GM12878 (cell line): ENCODE measurements around the gene MEAF6. TPM values are rescaled to one million over a fixed set of nuclear protein-coding genes. Genes with fewer than 3 reads are reported as not detected.

Source experiments
- ASH2L ChIP-seq: fragments of 300-600, 200-600 bp; sonication (generic); IDR thresholded peaks from 2 replicates; pipeline ENCODE4 v1.6.1; 2017; ENCODE audit warnings: low read depth, mild to moderate bottlenecking, borderline replicate concordance
- BACH1 ChIP-seq: fragments of 450-650 bp; IDR thresholded peaks from 2 replicates; pipeline ENCODE4 v1.6.1; 2017; ENCODE audit warnings: mild to moderate bottlenecking, borderline replicate concordance
- E4F1 ChIP-seq: fragments of 450-650 bp; IDR thresholded peaks from 2 replicates; pipeline ENCODE4 v1.6.1; 2018; ENCODE audit warnings: borderline replicate concordance, mild to moderate bottlenecking; ENCODE audit not compliant: partially characterized antibody
- ETV6 ChIP-seq, 2 experiments: fragments of 450-650 bp in 1 of 2; IDR thresholded peaks in 1 of 2; conservative IDR thresholded peaks in 1 of 2; 2 replicates each; pipeline ENCODE4 v1.6.1; 2014; ENCODE audit warnings: antibody characterized with exemption in 1 of 2, borderline replicate concordance in 1 of 2, low read depth in 1 of 2, mild to moderate bottlenecking in 1 of 2, moderate library complexity in 1 of 2
- EZH2 ChIP-seq: IDR thresholded peaks from 2 replicates; pipeline ENCODE4 v1.6.1; 2012; ENCODE audit warnings: low read depth, mild to moderate bottlenecking, control low read depth, inconsistent platforms, low read length, borderline replicate concordance; ENCODE audit not compliant: control insufficient read depth
- HCFC1 ChIP-seq: fragments of 150-350 bp; IDR thresholded peaks from 2 replicates; pipeline ENCODE4 v1.6.1; 2014; ENCODE audit warnings: low read length
- HDAC2 ChIP-seq: fragments of 200-600 bp; sonication (generic); IDR thresholded peaks from 2 replicates; pipeline ENCODE4 v1.6.1; 2017
- IRF5 ChIP-seq: fragments of 450-650 bp; IDR thresholded peaks from 2 replicates; pipeline ENCODE4 v1.6.1; 2017; ENCODE audit warnings: borderline replicate concordance
- NFYB ChIP-seq: IDR thresholded peaks from 2 replicates; pipeline ENCODE4 v1.6.1; 2011; ENCODE audit warnings: low read depth, mild to moderate bottlenecking, low read length, improper control_type of control experiment, moderate library complexity; ENCODE audit not compliant: insufficient read depth
- SKIL ChIP-seq: fragments of 450-650 bp; IDR thresholded peaks from 2 replicates; pipeline ENCODE4 v1.6.1; 2017; ENCODE audit warnings: mild to moderate bottlenecking, low read depth, inconsistent platforms; ENCODE audit not compliant: poor library complexity, severe bottlenecking
- ZBED1 ChIP-seq: IDR thresholded peaks from 2 replicates; pipeline ENCODE4 v1.6.1; 2016; ENCODE audit warnings: borderline replicate concordance
- ZBTB11 ChIP-seq: fragments of 450-650 bp; formaldehyde crosslinking; IDR thresholded peaks from 2 replicates; pipeline ENCODE4 v1.5.0; 2022; ENCODE audit warnings: mild to moderate bottlenecking, missing genetic modification characterization
- ZBTB40 ChIP-seq: fragments of 450-650 bp; IDR thresholded peaks from 2 replicates; pipeline ENCODE4 v1.6.1; 2016; ENCODE audit warnings: mild to moderate bottlenecking, moderate library complexity, borderline replicate concordance
- polyA plus RNA-seq, 11 experiments: library from polyadenylated mRNA; depleted of rRNA in 4 of 11; unstranded in 6 of 11; stranded (reverse) in 5 of 11; fragments of >200 nt; fragmentation: Nextera tagmentation in 4 of 11; fragmentation: Illumina TruSeq in 1 of 11; extraction: Ambion mirVana in 4 of 11; extraction: Trizol in 1 of 11; gene quantifications; 1 replicate in 1 of 11; 2 replicates in 10 of 11; pipeline versions ENCODE4 v1.2.1 to v1.2.3, GENCODE V29; 2011 to 2016; ENCODE audit warnings: inconsistent platforms in 2 of 11, missing spikeins in 2 of 11, low read depth in 1 of 11
- total RNA-seq, 4 experiments: library from RNA; depleted of rRNA in 3 of 4; stranded (reverse); fragments of >200 nt in 3 of 4; fragmentation: Illumina TruSeq in 1 of 4; extraction: Trizol in 1 of 4; gene quantifications; 2 replicates each; pipeline versions ENCODE4 v1.2.1 to v1.2.3, GENCODE V29; 2013 to 2021

MEAF6 gene
- total and polyA plus RNA-seq, 10 of the 15 experiments (the other 5 are each of a cell fraction or from before 2014, with no cell fraction given): 30.8 to 75.0 (median 58.1) TPM

GRCh38 chr1:37479255-37480124 lies 35.1 kb downstream of the MEAF6 start (continued):
- TF ChIP-seq ETV6 (conservative IDR thresholded peaks at IDR 0.05 in 1 of 2, IDR thresholded peaks at IDR 0.05 in 1 of 2; ENCODE audit: borderline replicate concordance in 1 of 2, low read depth in 1 of 2) (no peak), HCFC1 (no peak), E4F1 (no peak), HDAC2 (no peak), IRF5 (no peak), NFYB (no peak), ZBTB11 (CRISPR knock-in tag) (no peak), EZH2 (no peak), ZBED1 (no peak), SKIL (no peak), ZBTB40 (no peak), ASH2L (no peak), BACH1 (peak; percentile 89; the same call in 1 of the 2 replicates)
